ENCODE data around the gene NDUFC1.

- no peak for TF ChIP-seq POLR2A (IDR thresholded peaks at IDR 0.05; ENCODE audit: low read depth, low read length)
- TF ChIP-seq TAF1 (IDR thresholded peaks at IDR 0.05; ENCODE audit: low read depth, low read length) = no peak
Observed at GRCh38 chr4:139319571-139319970, 17.3 kb upstream of the NDUFC1 start.

All from GM12891 (cell line).